Gastrocnemius medialis (tissue), 4 donors: Measurements from ENCODE around the gene BOD1L2. TPM values are rescaled to one million over a fixed set of nuclear protein-coding genes. Genes with fewer than 3 reads are reported as not detected.

Experiments used
- ATAC-seq, 2 donors: fragments of 150-250 bp; one replicate each; pipeline ENCODE4 v1.9.1; 2016
- DNase-seq, 2 donors: peaks; one replicate each; pipeline ENCODE4 v3.0.0-alpha.2; 2019
- H3K27ac ChIP-seq, 4 donors: fragments of 200-600 bp; sonication (generic); 1 replicate in 1 of 4; 2 replicates in 3 of 4; pipeline ENCODE4 v1.5.1; 2016 to 2018; ENCODE audit warnings: mild to moderate bottlenecking in 2 of 4, moderate library complexity in 1 of 4
- H3K27me3 ChIP-seq, 3 donors: fragments of 200-600 bp; sonication (generic) in 2 of 3; 1 replicate in 1 of 3; 2 replicates in 2 of 3; pipeline versions ENCODE4 v1.5.1 to v1.6.0; 2016 to 2019; ENCODE audit warnings: mild to moderate bottlenecking in 1 of 3, moderate library complexity in 1 of 3
- H3K36me3 ChIP-seq, 2 donors: fragments of 200-600 bp; sonication (generic) in 1 of 2; one replicate each; pipeline ENCODE4 v1.5.1; 2017 to 2018
- H3K4me1 ChIP-seq, 2 donors: fragments of 200-600 bp; sonication (generic) in 1 of 2; one replicate each; pipeline ENCODE4 v1.5.1; 2016 to 2017; ENCODE audit warnings: mild to moderate bottlenecking in 2 of 2
- H3K4me3 ChIP-seq, 4 donors: fragments of 200-600 bp; sonication (generic) in 3 of 4; 1 replicate in 1 of 4; 2 replicates in 3 of 4; pipeline ENCODE4 v1.5.1; 2016 to 2019; ENCODE audit warnings: mild to moderate bottlenecking in 2 of 4
- H3K9me3 ChIP-seq, 3 donors: fragments of 200-600 bp; sonication (generic) in 2 of 3; 1 replicate in 1 of 3; 2 replicates in 2 of 3; pipeline ENCODE4 v1.5.1; 2016 to 2019
- CTCF ChIP-seq, 5 experiments: fragments of 450-650 bp in 3 of 5; fragments of 200-600 bp in 2 of 5; sonication (generic) in 2 of 5; IDR thresholded peaks in 4 of 5; conservative IDR thresholded peaks in 1 of 5; 1 replicate in 4 of 5; 2 replicates in 1 of 5; pipeline ENCODE4 v1.5.1; 2016 to 2019; ENCODE audit warnings: antibody characterized with exemption in 5 of 5, mild to moderate bottlenecking in 3 of 5, moderate library complexity in 3 of 5
- POLR2A ChIP-seq, 2 donors: fragments of 450-650 bp; IDR thresholded peaks; one replicate each; pipeline ENCODE4 v1.6.1; 2017; ENCODE audit warnings: antibody characterized with exemption in 2 of 2, mild to moderate bottlenecking in 2 of 2, moderate library complexity in 2 of 2
- in situ Hi-C, 4 donors: fragments of 200-750 bp; cut with MboI; loops; one replicate each; pipeline versions ENCODE4 v1.15.0 to v1.8.0; 2017; ENCODE audit warnings: low sequenced_read_pairs in 4 of 4
- intact Hi-C: fragments of 100-400 bp; cut with DNase I; formaldehyde crosslinking; loops from one replicate; pipeline ENCODE4 v1.15.1; 2023; ENCODE audit warnings: low total_unique reads
- total RNA-seq, 4 donors: library from RNA; depleted of rRNA; stranded (reverse); fragments of >200 nt; gene quantifications; one replicate each; pipeline versions ENCODE4 v1.1.0 to v1.2.3, GENCODE V29; 2016

BOD1L2 gene
- total RNA-seq, 4 donors from 2014 or later: not detected

DNA sequence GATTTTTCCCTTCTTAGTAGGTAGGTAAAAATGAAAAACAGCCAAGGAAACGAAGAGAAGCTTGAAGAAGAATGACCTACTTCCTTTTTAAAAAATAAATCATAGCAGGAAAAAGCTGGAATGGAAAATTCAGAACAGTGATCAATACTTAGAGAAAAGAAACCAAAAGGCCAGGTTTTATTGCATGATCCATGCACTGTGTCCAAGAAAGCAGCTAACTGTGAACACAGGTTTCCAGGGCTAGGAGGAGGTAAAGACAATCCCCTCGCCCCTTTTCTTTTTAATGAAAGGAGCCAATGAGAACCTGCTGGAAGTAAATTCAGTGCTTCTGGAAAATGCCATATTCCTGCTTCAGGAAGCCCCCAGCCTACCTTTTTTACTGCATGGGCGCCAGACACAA is 47.2 kb downstream of the BOD1L2 start:
- H3K36me3 ChIP-seq: no peaks in the 10 kb centered on the region
- H3K4me1 ChIP-seq: no peaks in the 10 kb centered on the region
- no peaks in the 10 kb centered on the region for H3K27me3 ChIP-seq
- H3K4me3 ChIP-seq: no peak overlapping the region
- in situ Hi-C loops (no loop called here), intact Hi-C loops (no loop called here)
- TF ChIP-seq POLR2A (IDR thresholded peaks at IDR 0.05) (no peak), CTCF (IDR thresholded peaks at IDR 0.05 in 4 of 5, conservative IDR thresholded peaks at IDR 0.05 in 1 of 5) (no peak)
- no peak overlapping the region for H3K27ac ChIP-seq
- no peak for ATAC-seq
- DNase-seq: no peak
- H3K9me3 ChIP-seq: no peaks in the 10 kb centered on the region

DNA sequence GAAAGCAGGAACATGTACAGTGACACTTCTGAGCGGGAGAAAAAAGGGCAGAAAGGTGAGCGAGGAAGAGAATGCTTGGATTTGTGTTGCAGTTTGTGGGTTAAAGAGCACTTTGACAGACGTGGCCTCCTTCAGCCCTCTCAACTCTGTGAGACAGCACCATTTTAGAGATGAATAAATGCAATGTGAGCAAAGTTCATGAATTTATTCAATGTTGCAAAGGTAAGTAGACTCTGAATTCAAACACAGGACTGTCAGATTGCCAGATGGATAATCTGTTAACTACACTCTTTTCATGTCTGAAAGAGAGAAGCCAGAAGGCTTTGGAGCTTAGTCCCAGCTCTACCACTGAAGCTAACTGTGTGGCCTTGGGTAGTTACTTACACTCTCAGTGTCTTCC is 47.7 kb downstream of the BOD1L2 start:
- Histone ChIP-seq H3K27ac (no peak overlapping the region), H3K27me3 (no peaks in the 10 kb centered on the region), H3K4me3 (no peak overlapping the region), H3K36me3 (no peaks in the 10 kb centered on the region), H3K4me1 (no peaks in the 10 kb centered on the region), H3K9me3 (no peaks in the 10 kb centered on the region)
- intact Hi-C loops: no loop called here
- TF ChIP-seq POLR2A (IDR thresholded peaks at IDR 0.05) (no peak), CTCF (IDR thresholded peaks at IDR 0.05 in 4 of 5, conservative IDR thresholded peaks at IDR 0.05 in 1 of 5) (no peak)
- ATAC-seq: no peak
- in situ Hi-C loops: no loop called here
- no peak for DNase-seq

- ATAC-seq (no peak), DNase-seq (no peak)
- intact Hi-C loops: no loop called here
- no peaks in the 10 kb centered on the region for H3K27me3 ChIP-seq
- H3K36me3 ChIP-seq: no peaks in the 10 kb centered on the region
- TF ChIP-seq POLR2A (IDR thresholded peaks at IDR 0.05) (no peak), CTCF (IDR thresholded peaks at IDR 0.05 in 4 of 5, conservative IDR thresholded peaks at IDR 0.05 in 1 of 5) (no peak)
- no peaks in the 10 kb centered on the region for H3K9me3 ChIP-seq
- in situ Hi-C loops: no loop called here
- H3K27ac ChIP-seq: no peak overlapping the region
- H3K4me1 ChIP-seq: no peaks in the 10 kb centered on the region
- no peak overlapping the region for H3K4me3 ChIP-seq
Measured at GRCh38 chr18:57195341-57195740, 48.5 kb downstream of the BOD1L2 start.

DNA sequence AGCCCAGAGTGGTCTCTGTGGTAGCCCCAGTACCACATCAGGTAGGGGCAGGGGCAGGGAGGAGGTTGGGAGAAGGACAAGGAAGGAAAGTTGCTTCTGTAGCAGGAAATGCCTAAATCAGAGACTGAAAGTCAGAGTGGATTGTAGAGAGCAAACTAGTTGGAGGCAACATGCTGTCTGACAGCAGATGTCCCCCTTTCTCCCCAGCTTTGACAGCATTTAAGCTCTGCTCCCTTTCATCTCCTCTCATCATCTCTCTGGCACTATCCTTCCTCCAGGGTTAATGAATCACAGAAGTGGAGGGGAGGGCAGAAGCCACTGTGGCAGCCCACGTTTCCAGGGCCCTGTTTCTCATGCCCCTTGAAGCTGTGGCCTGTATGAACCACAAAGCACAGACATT is 50.4 kb downstream of the BOD1L2 start:
- no peak for DNase-seq
- intact Hi-C loops: no loop called here
- no peaks in the 10 kb centered on the region for H3K36me3 ChIP-seq
- no peak overlapping the region for H3K27ac ChIP-seq
- H3K4me3 ChIP-seq: no peak overlapping the region
- in situ Hi-C loops: no loop called here
- no peaks in the 10 kb centered on the region for H3K9me3 ChIP-seq
- no peak for TF ChIP-seq POLR2A (IDR thresholded peaks at IDR 0.05)
- no peak for TF ChIP-seq CTCF (IDR thresholded peaks at IDR 0.05 in 4 of 5, conservative IDR thresholded peaks at IDR 0.05 in 1 of 5)
- H3K27me3 ChIP-seq: no peaks in the 10 kb centered on the region
- no peaks in the 10 kb centered on the region for H3K4me1 ChIP-seq
- ATAC-seq: no peak

DNA sequence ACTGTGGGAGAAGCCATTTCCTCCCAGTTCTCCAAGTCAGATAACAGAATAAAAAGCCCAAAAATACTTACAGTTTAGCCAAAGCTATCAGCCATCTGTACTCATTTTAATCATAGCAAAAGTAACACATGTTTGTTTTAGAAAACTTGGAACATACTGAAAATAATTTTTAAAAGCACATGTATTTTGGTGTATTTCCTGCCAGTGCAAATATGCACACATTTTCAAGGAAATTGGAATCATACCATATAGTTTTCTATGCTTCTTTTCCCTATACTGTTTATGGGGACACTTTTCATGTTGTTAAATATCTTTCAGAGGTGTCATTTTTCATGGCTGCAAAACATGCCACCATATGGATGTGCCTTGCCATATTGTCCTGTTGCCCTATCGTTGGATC is 51.2 kb downstream of the BOD1L2 start:
- no peak for DNase-seq
- no peaks in the 10 kb centered on the region for H3K36me3 ChIP-seq
- H3K27ac ChIP-seq: no peak overlapping the region
- no peak for TF ChIP-seq CTCF (IDR thresholded peaks at IDR 0.05 in 4 of 5, conservative IDR thresholded peaks at IDR 0.05 in 1 of 5)
- TF ChIP-seq POLR2A (IDR thresholded peaks at IDR 0.05): no peak
- H3K9me3 ChIP-seq: no peaks in the 10 kb centered on the region
- no peak overlapping the region for H3K4me3 ChIP-seq
- no peak for ATAC-seq
- no peaks in the 10 kb centered on the region for H3K27me3 ChIP-seq
- in situ Hi-C loops: no loop called here
- no peaks in the 10 kb centered on the region for H3K4me1 ChIP-seq
- intact Hi-C loops: no loop called here
